ENCODE measurements around the gene GSTM5. TPM values are rescaled to one million over a fixed set of nuclear protein-coding genes. Genes with fewer than 3 reads are reported as not detected.
"Not testable (repeated sequence)": the region's sequence is repeated elsewhere in the genome, so short reads cannot be mapped to it uniquely, and the experiment has no call there.

Gene GSTM5
- total RNA-seq, 2 donors from 2014 or later = 1.8 TPM; not detected in 1

- Histone ChIP-seq H3K4me3 (no peak overlapping the region), H3K27me3 (no peaks in the 10 kb centered on the region), H3K4me1 (no peaks in the 10 kb centered on the region), H3K27ac (no peak overlapping the region), H3K36me3 (replicated peaks in 1 of 2; ENCODE audit: insufficient read depth in 1 of 2, low read depth in 2 of 2) (no peaks in the 10 kb centered on the region), H3K9me3 (no peaks in the 10 kb centered on the region)
- intact Hi-C loops (cut with DNase I) = no loop called here
- DNase-seq = no peak
- no CpG with 5 or more reads among the region's 4 CpGs for WGBS, 2 donors
- no peak for TF ChIP-seq POLR2A (IDR thresholded peaks at IDR 0.05)
- TF ChIP-seq CTCF (IDR thresholded peaks at IDR 0.05) = no peak
- no peak for ATAC-seq
Measured at GRCh38 chr1:109697066-109697465, 15.0 kb upstream of the GSTM5 start.

- intact Hi-C loops (cut with DNase I); ATAC-seq; H3K4me3 ChIP-seq; DNase-seq; H3K36me3 ChIP-seq (replicated peaks in 1 of 2; ENCODE audit: insufficient read depth in 1 of 2, low read depth in 2 of 2); H3K27me3 ChIP-seq; H3K4me1 ChIP-seq; H3K27ac ChIP-seq; H3K9me3 ChIP-seq: not testable (repeated sequence)
- WGBS, 2 donors = no CpG with 5 or more reads among the region's 4 CpGs
Measured at GRCh38 chr1:109697861-109698260, 14.2 kb upstream of the GSTM5 start.

- intact Hi-C loops (cut with DNase I); H3K27ac ChIP-seq: not testable (repeated sequence)
- 89 to 90% methylated on average over 3 of the region's 3 CpGs for WGBS, 2 donors
Measured at GRCh38 chr1:109702940-109703339, 9.1 kb upstream of the GSTM5 start.

GRCh38 chr1:109704173-109704572, 7.9 kb upstream of the GSTM5 start:
- 61 to 68% methylated on average over 8 of the region's 8 CpGs for WGBS, 2 donors
- no peaks in the 10 kb centered on the region for H3K27me3 ChIP-seq
- no peak overlapping the region for H3K4me3 ChIP-seq
- DNase-seq = no peak
- peaks cover 0 to 4% (median 0%) of the 10 kb centered on the region in 3 donors for H3K9me3 ChIP-seq
- H3K27ac ChIP-seq = no peak overlapping the region
- no peak for ATAC-seq
- H3K36me3 ChIP-seq (replicated peaks in 1 of 2; ENCODE audit: insufficient read depth in 1 of 2, low read depth in 2 of 2) = no peaks in the 10 kb centered on the region
- no peak for TF ChIP-seq POLR2A (IDR thresholded peaks at IDR 0.05)
- peak in 4 of 7 experiments; percentile 11 to 34 (median 28) for TF ChIP-seq CTCF (IDR thresholded peaks at IDR 0.05)
- intact Hi-C loops (cut with DNase I) = no loop called here
- no peaks in the 10 kb centered on the region for H3K4me1 ChIP-seq

More at GRCh38 chr1:109702940-109703339, 9.1 kb upstream of the GSTM5 start:
- not testable (repeated sequence) for ATAC-seq; H3K4me3 ChIP-seq; DNase-seq; H3K4me1 ChIP-seq; H3K36me3 ChIP-seq (replicated peaks in 1 of 2; ENCODE audit: insufficient read depth in 1 of 2, low read depth in 2 of 2); H3K9me3 ChIP-seq; H3K27me3 ChIP-seq

GRCh38 chr1:109705411-109705810, 6.6 kb upstream of the GSTM5 start:
- Histone ChIP-seq H3K36me3 (replicated peaks in 1 of 2; ENCODE audit: insufficient read depth in 1 of 2, low read depth in 2 of 2) (no peaks in the 10 kb centered on the region), H3K27ac (no peak overlapping the region), H3K4me1 (no peaks in the 10 kb centered on the region), H3K4me3 (no peak overlapping the region), H3K27me3 (no peaks in the 10 kb centered on the region), H3K9me3 (peaks cover 0 to 4% (median 0%) of the 10 kb centered on the region in 3 donors)
- ATAC-seq = no peak
- 59 to 66% methylated on average over 4 of the region's 4 CpGs for WGBS, 2 donors
- TF ChIP-seq POLR2A (IDR thresholded peaks at IDR 0.05) = no peak
- TF ChIP-seq CTCF (IDR thresholded peaks at IDR 0.05) = no peak
- no peak for DNase-seq
- intact Hi-C loops (cut with DNase I) = no loop called here

- H3K4me1 ChIP-seq; H3K36me3 ChIP-seq (replicated peaks in 1 of 2; ENCODE audit: insufficient read depth in 1 of 2, low read depth in 2 of 2); H3K27ac ChIP-seq; H3K4me3 ChIP-seq; DNase-seq; intact Hi-C loops (cut with DNase I); H3K9me3 ChIP-seq; ATAC-seq; H3K27me3 ChIP-seq: not testable (repeated sequence)
- 64 to 81% methylated on average over 4 of the region's 4 CpGs for WGBS, 2 donors
Measured at GRCh38 chr1:109708949-109709348, 3.1 kb upstream of the GSTM5 start.

GRCh38 chr1:109709822-109710221, 2.2 kb upstream of the GSTM5 start:
- H3K27ac ChIP-seq; intact Hi-C loops (cut with DNase I); H3K27me3 ChIP-seq; H3K4me1 ChIP-seq; H3K36me3 ChIP-seq (replicated peaks in 1 of 2; ENCODE audit: insufficient read depth in 1 of 2, low read depth in 2 of 2); ATAC-seq; DNase-seq; H3K4me3 ChIP-seq; H3K9me3 ChIP-seq: not testable (repeated sequence)

Data from body of pancreas (tissue), 4 donors.